Germinal center (tissue), 1 donor: ENCODE measurements around the gene WSCD2.
A peak's percentile ranks its signal among the peaks of the same experiment; 100 is the strongest.

Experiments used
- DNase-seq: peaks from one replicate; pipeline ENCODE4 v3.0.0; 2012; ENCODE audit warnings: mixed read lengths, low spot score

Gene WSCD2

GRCh38 chr12:108109504-108109903, 19.6 kb upstream of the WSCD2 start:
- no peak for DNase-seq

- no peak for DNase-seq
These were observed 19.1 kb upstream of the WSCD2 start for GRCh38 chr12:108109954-108110353.

GRCh38 chr12:108110844-108111243, 18.2 kb upstream of the WSCD2 start:
- DNase-seq = no peak

GRCh38 chr12:108112832-108113556, 16.1 kb upstream of the WSCD2 start:
- no peak for DNase-seq

GRCh38 chr12:108115123-108116121, 13.7 kb upstream of the WSCD2 start:
- DNase-seq = peak; percentile 15

GRCh38 chr12:108116254-108116653, 12.8 kb upstream of the WSCD2 start:
- DNase-seq = no peak

GRCh38 chr12:108116699-108117098, 12.4 kb upstream of the WSCD2 start:
- DNase-seq = no peak

- DNase-seq = no peak
These were observed 11.8 kb upstream of the WSCD2 start for GRCh38 chr12:108117163-108117849.

GRCh38 chr12:108117902-108118301, 11.2 kb upstream of the WSCD2 start:
- DNase-seq = no peak

- no peak for DNase-seq
These were observed 9.7 kb upstream of the WSCD2 start for GRCh38 chr12:108119126-108119973.

GRCh38 chr12:108119974-108120862, 8.9 kb upstream of the WSCD2 start:
- DNase-seq = no peak

- no peak for DNase-seq
These were observed 8.3 kb upstream of the WSCD2 start for GRCh38 chr12:108120863-108121165.

GRCh38 chr12:108121320-108121719, 7.8 kb upstream of the WSCD2 start:
- no peak for DNase-seq

- no peak for DNase-seq
These were observed 7.2 kb upstream of the WSCD2 start for GRCh38 chr12:108121728-108122471.

- no peak for DNase-seq
These were observed 6.4 kb upstream of the WSCD2 start for GRCh38 chr12:108122644-108123043.

- DNase-seq = no peak
These were observed 5.7 kb upstream of the WSCD2 start for GRCh38 chr12:108123402-108123801.

- DNase-seq = no peak
These were observed 4.0 kb upstream of the WSCD2 start for GRCh38 chr12:108125073-108125472.

- DNase-seq = no peak
These were observed 2.9 kb upstream of the WSCD2 start for GRCh38 chr12:108126212-108126611.

GRCh38 chr12:108126990-108127501, 2.0 kb upstream of the WSCD2 start:
- DNase-seq = no peak

- no peak for DNase-seq
These were observed 1.4 kb upstream of the WSCD2 start for GRCh38 chr12:108127654-108128053.
